MM.1S (cell line): ENCODE data around the gene NAPA.

Source experiments
- CTCF ChIP-seq: fragments of 300-600 bp; sonication (generic); IDR thresholded peaks from 2 replicates; pipeline ENCODE4 v1.5.1; 2016; ENCODE audit warnings: antibody characterized with exemption, low read length, mixed read lengths
- EZH2 ChIP-seq: fragments of 300-600 bp; sonication (generic); optimal IDR thresholded peaks from 2 replicates; pipeline ENCODE3; 2017; ENCODE audit warnings: low read depth, mild to moderate bottlenecking, antibody characterized with exemption, low read length, mixed read lengths
- EZH2phosphoT487 ChIP-seq: fragments of 300-600 bp; sonication (generic); IDR thresholded peaks from 2 replicates; pipeline ENCODE4 v1.6.1; 2018; ENCODE audit warnings: antibody characterized with exemption, low read length

- TF ChIP-seq CTCF (no peak), EZH2 (no peak), EZH2phosphoT487 (no peak)
These were observed 66.5 kb downstream of the NAPA start for GRCh38 chr19:47448360-47448727.
